Fibroblast of mammary gland (primary cell): ENCODE measurements around the gene CAMKMT.

Experiments
- DNase-seq: peaks from one replicate; pipeline ENCODE4 v3.0.0-alpha.2; 2010; ENCODE audit warnings: low read depth
- H3K4me3 ChIP-seq: 2 replicates; pipeline ENCODE4 v1.5.1; 2011; ENCODE audit warnings: low read depth, mild to moderate bottlenecking, low read length, moderate library complexity; ENCODE audit not compliant: control insufficient read depth
- CTCF ChIP-seq: conservative IDR thresholded peaks from 2 replicates; pipeline ENCODE4 v1.5.1; 2011; ENCODE audit warnings: low read depth, low read length, inconsistent platforms; ENCODE audit not compliant: control insufficient read depth, insufficient read depth

Gene CAMKMT

GRCh38 chr2:44335806-44336538 is 25.8 kb upstream of the CAMKMT start:
- TF ChIP-seq CTCF, result no peak
- H3K4me3 ChIP-seq, result no peak overlapping the region
- no peak for DNase-seq

- peak; percentile 30 for TF ChIP-seq CTCF
- no peak overlapping the region for H3K4me3 ChIP-seq
- peak; percentile 20 for DNase-seq
These were observed 18.9 kb upstream of the CAMKMT start for GRCh38 chr2:44342854-44343253.

- TF ChIP-seq CTCF, result no peak
- no peak for DNase-seq
- no peak overlapping the region for H3K4me3 ChIP-seq
These were observed 14.2 kb upstream of the CAMKMT start for GRCh38 chr2:44347526-44347925.

GRCh38 chr2:44348400-44348799 is 13.3 kb upstream of the CAMKMT start:
- peak; percentile 79 for DNase-seq
- H3K4me3 ChIP-seq, result no peak overlapping the region
- no peak for TF ChIP-seq CTCF

- DNase-seq, result no peak
- TF ChIP-seq CTCF, result no peak
These were observed 12.2 kb upstream of the CAMKMT start for GRCh38 chr2:44349506-44349905.

GRCh38 chr2:44351088-44351487 is 10.7 kb upstream of the CAMKMT start:
- no peak overlapping the region for H3K4me3 ChIP-seq
- no peak for TF ChIP-seq CTCF
- DNase-seq, result peak; percentile 65

More at GRCh38 chr2:44349506-44349905, 12.2 kb upstream of the CAMKMT start:
- H3K4me3 ChIP-seq, result no peak overlapping the region
